Endothelial cell of umbilical vein (primary cell): ENCODE data around the gene CSK. TPM values are rescaled to one million over a fixed set of nuclear protein-coding genes. Genes with fewer than 3 reads are reported as not detected.

Experiments used
- BruUV-seq: library from RNA; stranded (reverse); fragments of 400-500 nt; replicated peaks from 2 replicates; lab custom pipeline; 2021; lab: Mats Ljungman, UMichigan
- CTCF ChIA-PET: fragments of 300-600, 350-600 bp; sonication (Branson Sonifier 250); formaldehyde crosslinking; loops from one replicate; lab custom pipeline; 2021; ENCODE audit warnings: antibody characterized with exemption, inconsistent platforms; lab: Charles Lee
- POLR2A ChIA-PET: fragments of 300-600, 350-600 bp; sonication (Branson Sonifier 250); formaldehyde crosslinking; loops from one replicate; lab custom pipeline; 2021; ENCODE audit warnings: antibody characterized with exemption, inconsistent platforms; lab: Charles Lee
- DNase-seq: peaks from one replicate; pipeline ENCODE4 v3.0.0-alpha.2; 2011; ENCODE audit warnings: low read depth, low spot score
- FAIRE-seq: peaks from 2 replicates; lab custom pipeline; 2011; peaks lifted over from hg19 to GRCh38; lab: Jason Lieb, UNC
- H2AFZ ChIP-seq: 2 replicates; pipeline ENCODE4 v1.6.0; 2012; ENCODE audit warnings: low read depth, low read length, control low read depth, inconsistent platforms
- H3K27ac ChIP-seq: 2 replicates; pipeline ENCODE4 v1.5.1; 2011; ENCODE audit warnings: low read depth, mild to moderate bottlenecking, control low read depth, low read length, moderate library complexity; ENCODE audit not compliant: insufficient read depth
- H3K27me3 ChIP-seq, 2 experiments: 2 replicates each; pipeline versions ENCODE4 v1.6.0 to v1.6.1; 2011; ENCODE audit warnings: low read length in 2 of 2, mixed read lengths in 1 of 2; ENCODE audit not compliant: control insufficient read depth in 2 of 2, insufficient read depth in 2 of 2
- H3K36me3 ChIP-seq, 2 experiments: 2 replicates in 1 of 2; 3 replicates in 1 of 2; pipeline ENCODE4 v1.5.1; 2011; ENCODE audit warnings: low read length in 2 of 2, mild to moderate bottlenecking in 1 of 2, moderate library complexity in 1 of 2; ENCODE audit not compliant: control insufficient read depth in 2 of 2, insufficient read depth in 2 of 2; ENCODE audit errors: extremely low read depth in 1 of 2
- H3K4me1 ChIP-seq: 3 replicates; pipeline ENCODE4 v1.5.1; 2011; ENCODE audit warnings: mild to moderate bottlenecking, low read length; ENCODE audit not compliant: control insufficient read depth, insufficient read depth; ENCODE audit errors: extremely low read depth
- H3K4me2 ChIP-seq: 2 replicates; pipeline ENCODE4 v1.6.1; 2011; ENCODE audit warnings: low read length, control low read depth, mixed read lengths; ENCODE audit not compliant: insufficient read depth
- H3K4me3 ChIP-seq, 3 experiments: fragments of 200-600 bp in 1 of 3; sonication (generic), shearing (Covaris generic) in 1 of 3; replicated peaks in 1 of 3; 2 replicates each; pipeline ENCODE4 v1.5.1; 2011 to 2016; ENCODE audit warnings: control low read depth in 3 of 3, low read length in 3 of 3, mild to moderate bottlenecking in 2 of 3, inconsistent platforms in 1 of 3, low read depth in 1 of 3, moderate library complexity in 1 of 3; ENCODE audit not compliant: insufficient read depth in 1 of 3
- H3K79me2 ChIP-seq: 2 replicates; pipeline ENCODE4 v1.6.0; 2012; ENCODE audit warnings: low read length, inconsistent platforms; ENCODE audit not compliant: control insufficient read depth, insufficient read depth
- H3K9ac ChIP-seq: replicated peaks from 2 replicates; pipeline ENCODE3; 2011; ENCODE audit warnings: low read length, control low read depth; ENCODE audit not compliant: insufficient read depth; ENCODE audit errors: extremely low read depth
- H3K9me1 ChIP-seq: replicated peaks from 3 replicates; pipeline ENCODE4 v1.6.0; 2011; ENCODE audit warnings: mild to moderate bottlenecking, low read length; ENCODE audit not compliant: control insufficient read depth, insufficient read depth; ENCODE audit errors: extremely low read depth
- H3K9me3 ChIP-seq: replicated peaks from 2 replicates; pipeline ENCODE4 v1.5.1; 2012; ENCODE audit warnings: low read length, inconsistent platforms; ENCODE audit not compliant: control insufficient read depth, insufficient read depth
- H4K20me1 ChIP-seq: replicated peaks from 2 replicates; pipeline ENCODE3; 2011; ENCODE audit warnings: mild to moderate bottlenecking, low read length; ENCODE audit not compliant: control insufficient read depth, insufficient read depth; ENCODE audit errors: extremely low read depth
- CTCF ChIP-seq, 2 donors: IDR thresholded peaks; 1 replicate in 1 of 2; 2 replicates in 1 of 2; pipeline ENCODE4 v1.5.1; 2011; ENCODE audit warnings: low read length in 2 of 2, mild to moderate bottlenecking in 2 of 2, moderate library complexity in 2 of 2, control low read depth in 1 of 2, inconsistent platforms in 1 of 2, low read depth in 1 of 2; ENCODE audit not compliant: insufficient read depth in 1 of 2; ENCODE audit errors: extremely low read depth in 1 of 2
- EZH2 ChIP-seq: IDR thresholded peaks from 2 replicates; pipeline ENCODE4 v1.6.1; 2012; ENCODE audit warnings: borderline replicate concordance, low read depth, mild to moderate bottlenecking, moderate library complexity, low read length, inconsistent platforms; ENCODE audit not compliant: severe bottlenecking
- FOS ChIP-seq: IDR thresholded peaks from 2 replicates; pipeline ENCODE4 v1.6.1; 2011; ENCODE audit warnings: mild to moderate bottlenecking, low read length, moderate library complexity, borderline replicate concordance; ENCODE audit not compliant: insufficient read depth
- GATA2 ChIP-seq: IDR thresholded peaks from 2 replicates; pipeline ENCODE4 v1.7.0; 2011; ENCODE audit warnings: low read depth, mild to moderate bottlenecking, moderate library complexity, mixed read lengths, low read length; ENCODE audit not compliant: insufficient read length, insufficient read depth
- JUN ChIP-seq: IDR thresholded peaks from 2 replicates; pipeline ENCODE4 v1.6.1; 2011; ENCODE audit warnings: borderline replicate concordance, low read depth; ENCODE audit not compliant: insufficient read length, insufficient read depth
- MAX ChIP-seq: IDR thresholded peaks from 2 replicates; pipeline ENCODE4 v1.6.1; 2011; ENCODE audit not compliant: insufficient read depth, insufficient read length
- MYC ChIP-seq: IDR thresholded peaks from one replicate; pipeline ENCODE4 v1.6.1; 2011; ENCODE audit warnings: mild to moderate bottlenecking, low read depth, low read length
- POLR2A ChIP-seq: IDR thresholded peaks from 2 replicates; pipeline ENCODE4 v1.6.1; 2012; ENCODE audit warnings: low read depth, mild to moderate bottlenecking, control low read depth, low read length
- POLR2AphosphoS5 ChIP-seq: IDR thresholded peaks from 2 replicates; pipeline ENCODE4 v1.6.1; 2012; ENCODE audit warnings: low read depth, mild to moderate bottlenecking, control low read depth, low read length, moderate library complexity; ENCODE audit not compliant: insufficient read depth
- dilution Hi-C: fragments of 300-500 bp; cut with MboI; formaldehyde crosslinking; loops from one replicate; pipeline ENCODE4 v1.15.0; 2019; ENCODE audit warnings: low sequenced_read_pairs; ENCODE audit not compliant: extremely low pct_ligation_motif_present
- intact Hi-C: fragments of 100-400 bp; cut with micrococcal nuclease; formaldehyde crosslinking; loops from one replicate; pipeline ENCODE4 v1.10.0; 2022
- polyA plus RNA-seq, 4 experiments: library from polyadenylated mRNA; depleted of rRNA in 3 of 4; stranded (reverse) in 3 of 4; unstranded in 1 of 4; fragments of >200 nt; gene quantifications; 2 replicates each; pipeline versions ENCODE4 v1.2.1 to v1.2.3, GENCODE V29; 2011 to 2012; ENCODE audit warnings: missing spikeins in 1 of 4
- total RNA-seq: library from RNA; stranded (reverse); gene quantifications from 2 replicates; pipeline ENCODE4 v1.2.3, GENCODE V29; 2021

Gene CSK
- total and polyA plus RNA-seq, 2 donors (not counting 3 experiments of a cell fraction or from before 2014, with no cell fraction given): 41.2 to 104 TPM

- BruUV-seq: no TSS peak
- CTCF ChIA-PET: interaction anchor here (0.7 to 1.7 kb wide), 2 partner anchors 13 to 159 kb away, joined by 3 read pairs; no protein-coding TSS in a partner anchor
- intact Hi-C loops (no loop called here), dilution Hi-C loops (no loop called here)
- Histone ChIP-seq H3K9ac (no peak overlapping the region), H2AFZ (no peak overlapping the region), H3K9me3 (no peaks in the 10 kb centered on the region), H3K4me1 (peaks cover 6% of the 10 kb centered on the region), H3K9me1 (no peaks in the 10 kb centered on the region), H4K20me1 (no peaks in the 10 kb centered on the region), H3K27me3 (no peaks in the 10 kb centered on the region), H3K4me3 (no peak overlapping the region), H3K4me2 (no peak overlapping the region), H3K36me3 (peaks cover 0 to 5% of the 10 kb centered on the region in 2 experiments), H3K79me2 (peaks cover 86% of the 10 kb centered on the region), H3K27ac (no peak overlapping the region)
- TF ChIP-seq POLR2A: no peak
- TF ChIP-seq EZH2: no peak
- TF ChIP-seq GATA2: no peak
- no peak for TF ChIP-seq MAX
- TF ChIP-seq CTCF (IDR thresholded peaks at IDR 0.05; ENCODE audit: extremely low read depth in 1 of 2, insufficient read depth in 1 of 2, low read depth in 1 of 2, low read length in 2 of 2): no peak
- TF ChIP-seq MYC: no peak
- no peak for TF ChIP-seq POLR2AphosphoS5
- no peak for TF ChIP-seq FOS
- TF ChIP-seq JUN: no peak
- POLR2A ChIA-PET: no interaction called here
- FAIRE-seq: no peak
- DNase-seq: no peak
These were observed 9.8 kb downstream of the CSK start for GRCh38 chr15:74791667-74792066.
